Loucy (cell line): Measurements from ENCODE around the gene THADA.

Experiments used
- H2AFZ ChIP-seq: fragments of 200-600 bp; sonication (generic); 2 replicates; pipeline ENCODE4 v1.6.0; 2016; ENCODE audit warnings: antibody characterized with exemption, mild to moderate bottlenecking, low read length, moderate library complexity
- H3F3A ChIP-seq: fragments of 200-600 bp; 2 replicates; pipeline ENCODE4 v1.6.0; 2016; ENCODE audit warnings: antibody characterized with exemption, low read depth, mild to moderate bottlenecking
- H3K27me3 ChIP-seq: fragments of 200-600 bp; sonication (generic); 2 replicates; pipeline ENCODE4 v1.6.1; 2014; ENCODE audit warnings: low read length, mild to moderate bottlenecking; ENCODE audit not compliant: insufficient read depth, poor library complexity, severe bottlenecking
- H3K36me3 ChIP-seq: fragments of 200-600 bp; sonication (generic); 2 replicates; pipeline ENCODE4 v1.6.1; 2016; ENCODE audit warnings: low read length; ENCODE audit not compliant: insufficient read depth
- H3K4me1 ChIP-seq: fragments of 200-600 bp; sonication (generic); 2 replicates; pipeline ENCODE4 v1.5.1; 2014; ENCODE audit warnings: low read length, mild to moderate bottlenecking; ENCODE audit not compliant: insufficient read depth, poor library complexity, severe bottlenecking
- H3K4me2 ChIP-seq: fragments of 200-600 bp; sonication (generic); 2 replicates; pipeline ENCODE4 v1.6.0; 2014; ENCODE audit warnings: antibody characterized with exemption, low read length, low read depth, mild to moderate bottlenecking; ENCODE audit not compliant: poor library complexity, severe bottlenecking
- H3K4me3 ChIP-seq: fragments of 200-600 bp; sonication (generic); 2 replicates; pipeline ENCODE4 v1.5.1; 2014; ENCODE audit warnings: low read length, mild to moderate bottlenecking, mixed read lengths; ENCODE audit not compliant: poor library complexity, severe bottlenecking
- H3K79me2 ChIP-seq: fragments of 200-600 bp; sonication (generic); 2 replicates; pipeline ENCODE4 v1.6.1; 2014; ENCODE audit warnings: low read length; ENCODE audit not compliant: insufficient read depth
- H3K9ac ChIP-seq: fragments of 200-600 bp; sonication (generic); 2 replicates; pipeline ENCODE4 v1.6.0; 2014; ENCODE audit warnings: mild to moderate bottlenecking, low read depth, low read length, moderate library complexity; ENCODE audit not compliant: poor library complexity, severe bottlenecking
- H3K9me2 ChIP-seq: fragments of 200-600 bp; sonication (generic); replicated peaks from 2 replicates; pipeline ENCODE4 v1.6.1; 2016; ENCODE audit warnings: low read depth, low read length, mixed read lengths
- H3K9me3 ChIP-seq: fragments of 200-600 bp; sonication (generic); 2 replicates; pipeline ENCODE4 v1.6.1; 2014; ENCODE audit warnings: mild to moderate bottlenecking, antibody characterized with exemption, low read length, low read depth; ENCODE audit not compliant: insufficient read depth
- H4K20me1 ChIP-seq: fragments of 200-600 bp; sonication (generic); 2 replicates; pipeline ENCODE4 v1.6.0; 2014; ENCODE audit warnings: antibody characterized with exemption, low read length, mild to moderate bottlenecking; ENCODE audit not compliant: insufficient read depth, poor library complexity, severe bottlenecking
- EZH2phosphoT487 ChIP-seq: fragments of 200-600 bp; IDR thresholded peaks from 2 replicates; pipeline ENCODE4 v1.6.1; 2018; ENCODE audit warnings: antibody characterized with exemption, mild to moderate bottlenecking, moderate library complexity, borderline replicate concordance
- TF ChIP-seq, protein P1 (sequence below): fragments of 200-600 bp; sonication (generic); conservative IDR thresholded peaks from 2 replicates; pipeline ENCODE4 v1.5.1; 2014; ENCODE audit warnings: mild to moderate bottlenecking, antibody characterized with exemption, low read length

Gene THADA

DNA sequence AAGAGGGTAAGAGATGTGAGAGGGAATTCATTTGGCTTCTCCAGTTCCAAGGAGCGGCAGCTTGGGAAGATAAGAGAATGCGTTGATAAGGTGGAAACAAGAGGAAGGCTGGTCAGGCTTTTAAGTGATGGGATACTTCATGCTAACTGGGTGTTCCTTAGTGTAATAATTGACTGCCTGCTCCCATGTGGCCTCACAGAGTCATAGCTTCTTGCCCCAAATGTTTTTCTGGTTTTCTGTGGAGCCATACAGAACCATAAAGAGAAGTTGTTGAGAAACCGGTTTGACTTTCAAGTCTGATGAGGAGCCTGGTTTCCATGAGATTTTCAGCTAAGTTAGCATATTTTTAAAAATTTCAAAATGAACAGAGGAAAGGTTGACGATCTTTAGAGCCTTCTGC, 272.0 kb downstream of the THADA start:
- Histone ChIP-seq H3K4me1 (peaks cover 6% of the 10 kb centered on the region), H3K4me2 (no peak overlapping the region), H4K20me1 (no peaks in the 10 kb centered on the region), H3K4me3 (no peak overlapping the region), H3K9ac (no peak overlapping the region), H3K36me3 (peaks cover 12% of the 10 kb centered on the region; the same call in 1 of the 2 replicates), H3K9me3 (no peaks in the 10 kb centered on the region), H3K27me3 (no peaks in the 10 kb centered on the region), H3F3A (no peaks in the 10 kb centered on the region), H3K9me2 (no peaks in the 10 kb centered on the region), H3K79me2 (no peaks in the 10 kb centered on the region), H2AFZ (no peak overlapping the region)
- TF ChIP-seq, protein P1, sequence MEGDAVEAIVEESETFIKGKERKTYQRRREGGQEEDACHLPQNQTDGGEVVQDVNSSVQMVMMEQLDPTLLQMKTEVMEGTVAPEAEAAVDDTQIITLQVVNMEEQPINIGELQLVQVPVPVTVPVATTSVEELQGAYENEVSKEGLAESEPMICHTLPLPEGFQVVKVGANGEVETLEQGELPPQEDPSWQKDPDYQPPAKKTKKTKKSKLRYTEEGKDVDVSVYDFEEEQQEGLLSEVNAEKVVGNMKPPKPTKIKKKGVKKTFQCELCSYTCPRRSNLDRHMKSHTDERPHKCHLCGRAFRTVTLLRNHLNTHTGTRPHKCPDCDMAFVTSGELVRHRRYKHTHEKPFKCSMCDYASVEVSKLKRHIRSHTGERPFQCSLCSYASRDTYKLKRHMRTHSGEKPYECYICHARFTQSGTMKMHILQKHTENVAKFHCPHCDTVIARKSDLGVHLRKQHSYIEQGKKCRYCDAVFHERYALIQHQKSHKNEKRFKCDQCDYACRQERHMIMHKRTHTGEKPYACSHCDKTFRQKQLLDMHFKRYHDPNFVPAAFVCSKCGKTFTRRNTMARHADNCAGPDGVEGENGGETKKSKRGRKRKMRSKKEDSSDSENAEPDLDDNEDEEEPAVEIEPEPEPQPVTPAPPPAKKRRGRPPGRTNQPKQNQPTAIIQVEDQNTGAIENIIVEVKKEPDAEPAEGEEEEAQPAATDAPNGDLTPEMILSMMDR = no peak

DNA sequence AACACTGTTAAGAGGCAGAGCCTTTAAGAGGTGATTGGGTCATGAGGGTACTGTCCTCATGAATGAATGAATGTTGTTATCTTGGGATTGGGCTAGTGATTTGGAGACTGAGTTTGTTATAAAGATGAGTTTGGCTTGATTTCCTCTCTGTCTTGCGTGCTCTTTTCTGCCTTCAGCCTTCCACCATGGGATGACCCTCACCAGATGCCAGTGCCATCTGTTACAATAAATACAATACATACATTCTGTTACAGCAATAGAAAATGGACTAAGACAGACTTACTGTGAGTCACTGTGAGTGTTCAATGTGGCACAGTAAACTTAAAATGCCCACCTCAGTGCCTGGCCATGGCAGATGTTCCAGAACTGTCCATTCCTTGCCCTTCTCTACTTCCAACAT, 274.4 kb downstream of the THADA start:
- no peak overlapping the region for H2AFZ ChIP-seq
- peaks cover under 1% of the 10 kb centered on the region for H3K4me1 ChIP-seq
- no peaks in the 10 kb centered on the region for H3K79me2 ChIP-seq
- H3K27me3 ChIP-seq = no peaks in the 10 kb centered on the region
- H3K4me2 ChIP-seq = no peak overlapping the region
- no peaks in the 10 kb centered on the region for H3F3A ChIP-seq
- no peak overlapping the region for H3K9ac ChIP-seq
- no peaks in the 10 kb centered on the region for H3K9me2 ChIP-seq
- no peaks in the 10 kb centered on the region for H4K20me1 ChIP-seq
- TF ChIP-seq EZH2phosphoT487 = no peak
- TF ChIP-seq, protein P1 = no peak
- no peak overlapping the region for H3K4me3 ChIP-seq
- H3K36me3 ChIP-seq = peaks cover 12% of the 10 kb centered on the region; the same call in 1 of the 2 replicates
- no peaks in the 10 kb centered on the region for H3K9me3 ChIP-seq

DNA sequence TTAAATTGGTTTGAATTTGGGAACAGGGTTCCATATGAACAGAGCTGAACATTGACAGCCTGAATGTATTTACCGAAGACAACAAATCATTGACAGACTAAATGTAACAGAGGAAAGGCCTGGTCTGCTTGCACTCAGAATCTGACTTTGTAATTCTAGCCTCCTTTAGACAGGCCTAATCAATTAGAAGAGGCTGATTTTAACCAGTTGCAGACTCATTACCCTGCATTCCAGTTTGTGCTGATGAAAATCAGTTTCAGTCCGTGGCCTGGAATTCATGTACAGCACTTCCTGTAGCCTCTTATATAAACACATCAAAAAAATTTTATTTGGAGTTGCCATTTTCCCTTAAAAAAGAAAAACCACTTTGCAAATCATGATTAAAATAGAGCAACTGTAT, 276.3 kb downstream of the THADA start:
- Histone ChIP-seq H3K4me1 (no peaks in the 10 kb centered on the region), H3K36me3 (peaks cover 12% of the 10 kb centered on the region; the same call in 1 of the 2 replicates), H3K4me2 (no peak overlapping the region), H4K20me1 (no peaks in the 10 kb centered on the region), H3K9me3 (no peaks in the 10 kb centered on the region), H3F3A (no peaks in the 10 kb centered on the region), H3K9ac (no peak overlapping the region), H2AFZ (no peak overlapping the region), H3K27me3 (no peaks in the 10 kb centered on the region), H3K4me3 (no peak overlapping the region), H3K79me2 (no peaks in the 10 kb centered on the region), H3K9me2 (no peaks in the 10 kb centered on the region)
- TF ChIP-seq, protein P1 = no peak
- no peak for TF ChIP-seq EZH2phosphoT487
